K562 (cell line): ENCODE results near the gene GPR15LG. TPM values are rescaled to one million over a fixed set of nuclear protein-coding genes. Genes with fewer than 3 reads are reported as not detected.

Source experiments
- ATAC-seq: fragments of 200-7000 bp; cut with Tn5 transposase; 3 replicates; pipeline ENCODE4 v1.9.1; 2020; ENCODE audit warnings: moderate library complexity
- BruUV-seq: library from RNA; stranded (reverse); fragments of 400-500 nt; replicated peaks from 2 replicates; lab custom pipeline; 2021; lab: Mats Ljungman, UMichigan
- CTCF ChIA-PET: fragments of 300-600 bp; formaldehyde crosslinking; extraction: SDS; loops from one replicate; lab custom pipeline; 2021; ENCODE audit warnings: low intra/inter-chr PET ratio; lab: Yijun Ruan, JAX
- POLR2A ChIA-PET: fragments of 300-600, 350-650 bp; sonication (Branson Sonifier 250); formaldehyde crosslinking; extraction: SDS; loops from one replicate; lab custom pipeline; 2021; ENCODE audit warnings: antibody characterized with exemption, inconsistent platforms; lab: Yijun Ruan, JAX
- DNase-seq, 4 experiments: peaks; one replicate each; pipeline versions ENCODE4 v3.0.0 to v3.0.0-alpha.2; 2011 to 2018; ENCODE audit warnings: low spot score in 3 of 4, mixed read lengths in 3 of 4; ENCODE audit errors: extremely low read depth in 1 of 4
- FAIRE-seq: peaks from 2 replicates; lab custom pipeline; 2011; peaks lifted over from hg19 to GRCh38; lab: Jason Lieb, UNC
- H2AFZ ChIP-seq: 2 replicates; pipeline ENCODE4 v1.6.0; 2011; ENCODE audit warnings: low read depth, low read length, control low read depth, inconsistent platforms
- H3K27ac ChIP-seq: fragments of 200-600 bp; 3 replicates; pipeline ENCODE4 v1.8.0; 2011; ENCODE audit warnings: low read depth, mild to moderate bottlenecking, control low read depth, inconsistent platforms, low read length, moderate library complexity, mixed read lengths; ENCODE audit errors: extremely low read depth
- H3K27me3 ChIP-seq, 2 experiments: fragments of 300-600 bp in 1 of 2; 2 replicates in 1 of 2; 3 replicates in 1 of 2; pipeline versions ENCODE4 v1.6.0 to v1.8.0; 2011; ENCODE audit warnings: inconsistent platforms in 2 of 2, low read length in 2 of 2, mild to moderate bottlenecking in 1 of 2, mixed read lengths in 1 of 2, moderate library complexity in 1 of 2; ENCODE audit not compliant: control insufficient read depth in 2 of 2, insufficient read depth in 2 of 2
- H3K36me3 ChIP-seq: fragments of 300-600 bp; 3 replicates; pipeline ENCODE4 v1.8.0; 2011; ENCODE audit warnings: mild to moderate bottlenecking, low read length, inconsistent platforms; ENCODE audit not compliant: control insufficient read depth, insufficient read depth
- H3K4me1 ChIP-seq, 2 experiments: fragments of 200-600 bp in 1 of 2; replicated peaks in 1 of 2; 2 replicates in 1 of 2; 3 replicates in 1 of 2; pipeline versions ENCODE4 v1.5.1 to v1.8.0; 2011; ENCODE audit warnings: inconsistent platforms in 2 of 2, low read length in 2 of 2, mild to moderate bottlenecking in 1 of 2, mixed read lengths in 1 of 2, moderate library complexity in 1 of 2; ENCODE audit not compliant: control insufficient read depth in 2 of 2, insufficient read depth in 2 of 2
- H3K4me2 ChIP-seq: 2 replicates; pipeline ENCODE4 v1.6.1; 2011; ENCODE audit warnings: low read length, control low read depth, inconsistent platforms, mixed read lengths; ENCODE audit not compliant: insufficient read depth
- H3K4me3 ChIP-seq: fragments of 200-600 bp; sonication (generic), shearing (Covaris generic); 2 replicates; pipeline ENCODE4 v1.5.1; 2016; ENCODE audit warnings: control low read depth, inconsistent platforms
- H3K79me2 ChIP-seq: fragments of 200-600 bp; 3 replicates; pipeline ENCODE4 v1.8.0; 2011; ENCODE audit warnings: low read length, inconsistent platforms; ENCODE audit not compliant: control insufficient read depth, insufficient read depth
- H3K9ac ChIP-seq, 2 experiments: 2 replicates each; pipeline versions ENCODE4 v1.6.0 to v1.6.1; 2011; ENCODE audit warnings: low read depth in 2 of 2, low read length in 2 of 2, control low read depth in 1 of 2, inconsistent platforms in 1 of 2, mild to moderate bottlenecking in 1 of 2, mixed read lengths in 1 of 2; ENCODE audit not compliant: insufficient read depth in 1 of 2
- H3K9me1 ChIP-seq: one replicate; pipeline ENCODE4 v1.6.0; 2011; ENCODE audit warnings: inconsistent platforms, mild to moderate bottlenecking, low read length, moderate library complexity; ENCODE audit not compliant: control insufficient read depth, insufficient read depth
- H3K9me3 ChIP-seq: replicated peaks from 2 replicates; pipeline ENCODE4 v1.5.1; 2011; ENCODE audit warnings: low read depth, low read length, inconsistent platforms; ENCODE audit not compliant: control insufficient read depth, insufficient read depth
- H4K20me1 ChIP-seq: replicated peaks from 2 replicates; pipeline ENCODE4 v1.6.1; 2011; ENCODE audit warnings: low read length, inconsistent platforms, mixed read lengths; ENCODE audit not compliant: control insufficient read depth, insufficient read depth
- ASH1L ChIP-seq: fragments of 450-650 bp; IDR thresholded peaks from 2 replicates; pipeline ENCODE4 v1.6.1; 2018; ENCODE audit warnings: borderline replicate concordance, mild to moderate bottlenecking, low read depth; ENCODE audit not compliant: partially characterized antibody
- CBFA2T2 ChIP-seq: fragments of 450-650 bp; conservative IDR thresholded peaks from 2 replicates; pipeline ENCODE4 v1.6.1; 2017; ENCODE audit warnings: mild to moderate bottlenecking
- EGR1 ChIP-seq: fragments of 450-650 bp; conservative IDR thresholded peaks from 2 replicates; pipeline ENCODE4 v1.6.1; 2017; ENCODE audit warnings: mild to moderate bottlenecking
- ERF ChIP-seq: fragments of 450-650 bp; formaldehyde crosslinking; IDR thresholded peaks from 2 replicates; pipeline ENCODE4 v1.4.0; 2020; ENCODE audit warnings: mild to moderate bottlenecking, mixed read lengths
- ESRRA ChIP-seq: fragments of 450-650 bp; IDR thresholded peaks from 2 replicates; pipeline ENCODE4 v1.6.1; 2014; ENCODE audit warnings: low read depth, mild to moderate bottlenecking, moderate library complexity, borderline replicate concordance
- HNRNPK ChIP-seq: fragments of 200-400 bp; formaldehyde crosslinking; IDR thresholded peaks from one replicate; pipeline ENCODE4 v1.6.1; 2018; ENCODE audit warnings: mild to moderate bottlenecking, low read depth, low read length; ENCODE audit not compliant: poor library complexity, severe bottlenecking
- POLR3G ChIP-seq: IDR thresholded peaks from 2 replicates; pipeline ENCODE4 v1.6.1; 2011; ENCODE audit not compliant: insufficient read length, insufficient replicate concordance; ENCODE audit errors: extremely low read depth
- SAFB2 ChIP-seq: fragments of 200-400 bp; formaldehyde crosslinking; IDR thresholded peaks from 2 replicates; pipeline ENCODE4 v1.6.1; 2018; ENCODE audit warnings: borderline replicate concordance, low read length, low read depth, moderate library complexity; ENCODE audit not compliant: severe bottlenecking
- WGBS: fragments of 100-300 bp; shearing (Covaris generic); methylation state at CpG from one replicate; pipeline ENCODE4 v1.1.6; 2016; ENCODE audit warnings: low coverage, mixed read lengths; ENCODE audit not compliant: insufficient coverage; ENCODE audit errors: missing lambda C conversion rate; 5-methylcytosine and 5-hydroxymethylcytosine counted together
- in situ Hi-C: fragments of 300-500 bp; cut with MboI; formaldehyde crosslinking; loops from 4 replicates; pipeline ENCODE4 v1.15.0; 2018; ENCODE audit warnings: inconsistent platforms, mixed read lengths
- intact Hi-C: fragments of 100-400 bp; cut with micrococcal nuclease; formaldehyde crosslinking; loops from 2 replicates; pipeline ENCODE4 v1.14.2; 2022
- polyA plus RNA-seq, 8 experiments: library from polyadenylated mRNA; depleted of rRNA in 4 of 8; stranded (reverse) in 5 of 8; unstranded in 3 of 8; fragments of >200 nt; fragmentation: Nextera tagmentation in 2 of 8; fragmentation: Illumina TruSeq in 1 of 8; extraction: Ambion mirVana in 2 of 8; extraction: Trizol in 1 of 8; gene quantifications; 2 replicates each; pipeline versions ENCODE4 v1.2.1 to v1.2.3, GENCODE V29; 2011 to 2014; ENCODE audit warnings: inconsistent platforms in 1 of 8, missing spikeins in 1 of 8
- total RNA-seq, 7 experiments: library from RNA; depleted of rRNA in 6 of 7; stranded (reverse); fragments of >200 nt in 6 of 7; fragmentation: Illumina TruSeq in 2 of 7; extraction: Trizol in 2 of 7; gene quantifications; 2 replicates each; pipeline versions ENCODE4 v1.2.1 to v1.2.3, GENCODE V29; 2011 to 2021; ENCODE audit warnings: low replicate concordance in 1 of 7
- TF ChIP-seq, protein P1 (sequence below): fragments of 450-650 bp; IDR thresholded peaks from 2 replicates; pipeline ENCODE4 v1.6.1; 2016; ENCODE audit warnings: borderline replicate concordance
- TF ChIP-seq, protein P2 (sequence below), 2 experiments: fragments of 450-650 bp; conservative IDR thresholded peaks; 2 replicates each; pipeline ENCODE4 v1.6.1; 2017; ENCODE audit warnings: mild to moderate bottlenecking in 2 of 2, moderate library complexity in 2 of 2
- TF ChIP-seq, protein P3 (sequence below): sonication (generic); formaldehyde crosslinking; IDR thresholded peaks from 2 replicates; pipeline ENCODE4 v1.8.0; 2023; ENCODE audit warnings: mild to moderate bottlenecking, missing genetic modification reagents

Gene GPR15LG
- total and polyA plus RNA-seq, 9 of the 15 experiments (the other 6 are each of a cell fraction or from before 2014, with no cell fraction given) = 0.51 TPM; not detected in 8

DNA sequence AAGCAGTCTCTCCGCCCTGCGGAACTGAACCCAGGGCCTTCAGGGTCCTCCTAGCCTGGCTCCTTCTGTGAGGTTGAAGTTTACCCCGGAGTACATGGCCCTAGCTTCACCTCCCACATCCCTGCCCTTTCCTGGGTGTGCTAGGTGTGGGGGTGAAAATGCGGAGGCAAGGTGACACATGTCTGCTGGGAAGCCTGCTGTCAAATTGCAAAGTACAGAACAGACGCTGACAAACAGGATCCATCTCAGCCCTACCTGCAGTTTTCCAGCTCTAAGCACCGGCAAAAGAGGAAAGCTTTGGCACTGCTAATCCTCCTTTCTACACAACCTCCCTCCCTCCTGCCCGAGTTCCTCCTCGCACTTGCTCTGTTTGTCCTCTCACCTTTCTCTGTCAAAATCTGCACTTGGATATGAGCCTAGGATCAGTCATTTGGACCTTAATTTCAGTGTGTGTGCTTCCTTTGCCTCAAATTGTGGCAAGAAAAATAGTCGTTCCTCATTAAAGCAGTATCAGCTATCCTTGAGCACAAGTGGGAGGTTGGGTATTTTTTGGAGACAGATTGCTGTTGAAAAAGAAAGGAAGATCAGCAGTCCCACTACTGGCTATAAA is 14.4 kb upstream of the GPR15LG start (continued):
- TF ChIP-seq ERF (no peak), ESRRA (no peak)

DNA sequence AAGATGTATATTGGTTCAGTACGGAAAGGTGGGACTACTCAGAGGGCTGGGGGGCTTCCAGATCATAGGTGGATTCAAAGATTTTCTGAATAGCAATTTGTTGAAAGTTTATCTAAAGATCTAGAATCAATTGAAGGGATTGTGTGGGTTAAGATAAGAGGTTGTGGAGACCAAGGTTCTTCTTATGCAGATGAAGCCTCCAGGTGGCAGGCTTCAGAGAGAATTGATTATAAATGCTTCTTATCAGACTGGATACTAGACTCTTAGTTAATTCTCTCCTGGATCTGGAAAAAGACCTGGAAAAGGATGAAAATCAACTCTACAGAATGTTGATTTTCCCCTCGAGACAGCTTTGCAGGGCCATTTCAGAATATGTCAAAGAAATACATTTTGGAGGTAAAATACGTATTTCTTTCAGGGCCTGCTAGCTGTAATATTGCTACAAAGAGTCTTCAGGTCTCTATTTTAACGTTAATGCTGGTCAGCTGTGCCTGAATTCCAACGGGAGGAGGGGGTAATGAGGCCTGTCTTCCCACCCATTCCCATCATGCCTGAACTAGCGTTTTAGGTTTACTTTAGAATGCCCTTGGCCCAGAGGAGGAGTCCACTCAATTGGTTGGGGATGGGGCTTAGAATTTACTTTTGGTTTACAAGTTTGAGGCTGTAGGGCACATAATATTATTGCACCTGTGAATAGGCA is 12.8 kb upstream of the GPR15LG start:
- whole genome bisulfite sequencing = 3% methylated on average over 6 of the region's 6 CpGs
- intact Hi-C loops = no loop called here
- no peak for FAIRE-seq
- no peak for TF ChIP-seq EGR1
- TF ChIP-seq, protein P1, sequence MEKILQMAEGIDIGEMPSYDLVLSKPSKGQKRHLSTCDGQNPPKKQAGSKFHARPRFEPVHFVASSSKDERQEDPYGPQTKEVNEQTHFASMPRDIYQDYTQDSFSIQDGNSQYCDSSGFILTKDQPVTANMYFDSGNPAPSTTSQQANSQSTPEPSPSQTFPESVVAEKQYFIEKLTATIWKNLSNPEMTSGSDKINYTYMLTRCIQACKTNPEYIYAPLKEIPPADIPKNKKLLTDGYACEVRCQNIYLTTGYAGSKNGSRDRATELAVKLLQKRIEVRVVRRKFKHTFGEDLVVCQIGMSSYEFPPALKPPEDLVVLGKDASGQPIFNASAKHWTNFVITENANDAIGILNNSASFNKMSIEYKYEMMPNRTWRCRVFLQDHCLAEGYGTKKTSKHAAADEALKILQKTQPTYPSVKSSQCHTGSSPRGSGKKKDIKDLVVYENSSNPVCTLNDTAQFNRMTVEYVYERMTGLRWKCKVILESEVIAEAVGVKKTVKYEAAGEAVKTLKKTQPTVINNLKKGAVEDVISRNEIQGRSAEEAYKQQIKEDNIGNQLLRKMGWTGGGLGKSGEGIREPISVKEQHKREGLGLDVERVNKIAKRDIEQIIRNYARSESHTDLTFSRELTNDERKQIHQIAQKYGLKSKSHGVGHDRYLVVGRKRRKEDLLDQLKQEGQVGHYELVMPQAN = no peak
- TF ChIP-seq CBFA2T2 = no peak
- no peak for TF ChIP-seq SAFB2
- TF ChIP-seq HNRNPK = no peak
- TF ChIP-seq, protein P2, sequence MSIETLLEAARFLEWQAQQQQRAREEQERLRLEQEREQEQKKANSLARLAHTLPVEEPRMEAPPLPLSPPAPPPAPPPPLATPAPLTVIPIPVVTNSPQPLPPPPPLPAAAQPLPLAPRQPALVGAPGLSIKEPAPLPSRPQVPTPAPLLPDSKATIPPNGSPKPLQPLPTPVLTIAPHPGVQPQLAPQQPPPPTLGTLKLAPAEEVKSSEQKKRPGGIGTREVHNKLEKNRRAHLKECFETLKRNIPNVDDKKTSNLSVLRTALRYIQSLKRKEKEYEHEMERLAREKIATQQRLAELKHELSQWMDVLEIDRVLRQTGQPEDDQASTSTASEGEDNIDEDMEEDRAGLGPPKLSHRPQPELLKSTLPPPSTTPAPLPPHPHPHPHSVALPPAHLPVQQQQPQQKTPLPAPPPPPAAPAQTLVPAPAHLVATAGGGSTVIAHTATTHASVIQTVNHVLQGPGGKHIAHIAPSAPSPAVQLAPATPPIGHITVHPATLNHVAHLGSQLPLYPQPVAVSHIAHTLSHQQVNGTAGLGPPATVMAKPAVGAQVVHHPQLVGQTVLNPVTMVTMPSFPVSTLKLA (conservative IDR thresholded peaks at IDR 0.05) = no peak
- TF ChIP-seq, protein P3, sequence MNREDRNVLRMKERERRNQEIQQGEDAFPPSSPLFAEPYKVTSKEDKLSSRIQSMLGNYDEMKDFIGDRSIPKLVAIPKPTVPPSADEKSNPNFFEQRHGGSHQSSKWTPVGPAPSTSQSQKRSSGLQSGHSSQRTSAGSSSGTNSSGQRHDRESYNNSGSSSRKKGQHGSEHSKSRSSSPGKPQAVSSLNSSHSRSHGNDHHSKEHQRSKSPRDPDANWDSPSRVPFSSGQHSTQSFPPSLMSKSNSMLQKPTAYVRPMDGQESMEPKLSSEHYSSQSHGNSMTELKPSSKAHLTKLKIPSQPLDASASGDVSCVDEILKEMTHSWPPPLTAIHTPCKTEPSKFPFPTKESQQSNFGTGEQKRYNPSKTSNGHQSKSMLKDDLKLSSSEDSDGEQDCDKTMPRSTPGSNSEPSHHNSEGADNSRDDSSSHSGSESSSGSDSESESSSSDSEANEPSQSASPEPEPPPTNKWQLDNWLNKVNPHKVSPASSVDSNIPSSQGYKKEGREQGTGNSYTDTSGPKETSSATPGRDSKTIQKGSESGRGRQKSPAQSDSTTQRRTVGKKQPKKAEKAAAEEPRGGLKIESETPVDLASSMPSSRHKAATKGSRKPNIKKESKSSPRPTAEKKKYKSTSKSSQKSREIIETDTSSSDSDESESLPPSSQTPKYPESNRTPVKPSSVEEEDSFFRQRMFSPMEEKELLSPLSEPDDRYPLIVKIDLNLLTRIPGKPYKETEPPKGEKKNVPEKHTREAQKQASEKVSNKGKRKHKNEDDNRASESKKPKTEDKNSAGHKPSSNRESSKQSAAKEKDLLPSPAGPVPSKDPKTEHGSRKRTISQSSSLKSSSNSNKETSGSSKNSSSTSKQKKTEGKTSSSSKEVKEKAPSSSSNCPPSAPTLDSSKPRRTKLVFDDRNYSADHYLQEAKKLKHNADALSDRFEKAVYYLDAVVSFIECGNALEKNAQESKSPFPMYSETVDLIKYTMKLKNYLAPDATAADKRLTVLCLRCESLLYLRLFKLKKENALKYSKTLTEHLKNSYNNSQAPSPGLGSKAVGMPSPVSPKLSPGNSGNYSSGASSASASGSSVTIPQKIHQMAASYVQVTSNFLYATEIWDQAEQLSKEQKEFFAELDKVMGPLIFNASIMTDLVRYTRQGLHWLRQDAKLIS = no peak
- TF ChIP-seq ASH1L = no peak
- no peak for TF ChIP-seq POLR3G
- TF ChIP-seq, all 486 proteins: peak for 0
- Histone ChIP-seq H3K4me1 (no peaks in the 10 kb centered on the region), H4K20me1 (peaks cover 2% of the 10 kb centered on the region; the same call in 1 of the 2 replicates), H3K4me2 (no peak overlapping the region), H3K9ac (no peak overlapping the region), H3K4me3 (no peak overlapping the region), H3K27ac (no peak overlapping the region), H3K36me3 (no peaks in the 10 kb centered on the region), H3K27me3 (peaks cover 23 to 28% of the 10 kb centered on the region in 2 experiments), H2AFZ (no peak overlapping the region), H3K9me3 (no peaks in the 10 kb centered on the region), H3K9me1 (no peaks in the 10 kb centered on the region), H3K79me2 (no peaks in the 10 kb centered on the region)
- DNase-seq (no peak), ATAC-seq (no peak)
- POLR2A ChIA-PET = interaction anchor here (0.7 kb wide), 1 partner anchor 44 kb away, joined by 4 read pairs; no protein-coding TSS in a partner anchor
- no TSS peak for BruUV-seq
- in situ Hi-C loops = no loop called here
- CTCF ChIA-PET = no interaction called here
